SK-N-SH treated with all-trans-retinoic acid at 6 μM for 48 hours (cell line): ENCODE data around the gene KNCN.

Experiments used
- ARNTL ChIP-seq: fragments of 450-650 bp; formaldehyde crosslinking; IDR thresholded peaks from 2 replicates; pipeline ENCODE4 v1.5.0; 2020; ENCODE audit warnings: low read depth, mild to moderate bottlenecking, moderate library complexity, borderline replicate concordance
- ISL1 ChIP-seq: fragments of 250-450 bp; sonication (Bioruptor Pico); IDR thresholded peaks from 2 replicates; pipeline ENCODE4 v2.1.2; 2022; ENCODE audit warnings: mild to moderate bottlenecking, moderate library complexity
- OSR1 ChIP-seq: fragments of 250-450 bp; sonication (Bioruptor Pico); IDR thresholded peaks from 2 replicates; pipeline ENCODE4 v1.8.0; 2022; ENCODE audit warnings: moderate library complexity, mild to moderate bottlenecking, inconsistent platforms
- RARB ChIP-seq: fragments of 250-450 bp; sonication (Bioruptor Pico); IDR thresholded peaks from 2 replicates; pipeline ENCODE4 v1.8.0; 2021; ENCODE audit warnings: mild to moderate bottlenecking, moderate library complexity
- SNAI2 ChIP-seq: fragments of 250-450 bp; sonication (Bioruptor Pico); IDR thresholded peaks from 2 replicates; pipeline ENCODE4 v1.5.0; 2020; ENCODE audit warnings: mild to moderate bottlenecking, moderate library complexity
- TCF4 ChIP-seq: fragments of 250-450 bp; sonication (Bioruptor Pico); IDR thresholded peaks from 2 replicates; pipeline ENCODE4 v1.8.0; 2021; ENCODE audit warnings: mild to moderate bottlenecking, moderate library complexity, borderline replicate concordance
- ZC3H10 ChIP-seq: fragments of 250-450 bp; sonication (Bioruptor Pico); IDR thresholded peaks from 2 replicates; pipeline ENCODE4 v1.5.1; 2021; ENCODE audit warnings: mild to moderate bottlenecking, moderate library complexity
- ZFP30 ChIP-seq: fragments of 450-650 bp; formaldehyde crosslinking; IDR thresholded peaks from 2 replicates; pipeline ENCODE4 v1.5.0; 2022; ENCODE audit warnings: mild to moderate bottlenecking, moderate library complexity
- ZNF8 ChIP-seq: fragments of 450-650 bp; formaldehyde crosslinking; IDR thresholded peaks from 2 replicates; pipeline ENCODE4 v1.5.0; 2020; ENCODE audit warnings: mild to moderate bottlenecking, moderate library complexity
- TF ChIP-seq, protein P1 (sequence below): fragments of 250-450 bp; sonication (Bioruptor Pico); IDR thresholded peaks from 2 replicates; pipeline ENCODE4 v1.8.0; 2020; ENCODE audit warnings: mild to moderate bottlenecking, moderate library complexity, borderline replicate concordance
- TF ChIP-seq, protein P2 (sequence below): fragments of 250-450 bp; sonication (Bioruptor Pico); IDR thresholded peaks from 2 replicates; pipeline ENCODE4 v1.5.1; 2021; ENCODE audit warnings: mild to moderate bottlenecking, moderate library complexity
- TF ChIP-seq, protein P3 (sequence below): fragments of 250-450 bp; sonication (Bioruptor Pico); IDR thresholded peaks from 2 replicates; pipeline ENCODE4 v1.5.1; 2020; ENCODE audit warnings: low read depth, mild to moderate bottlenecking, moderate library complexity

DNA sequence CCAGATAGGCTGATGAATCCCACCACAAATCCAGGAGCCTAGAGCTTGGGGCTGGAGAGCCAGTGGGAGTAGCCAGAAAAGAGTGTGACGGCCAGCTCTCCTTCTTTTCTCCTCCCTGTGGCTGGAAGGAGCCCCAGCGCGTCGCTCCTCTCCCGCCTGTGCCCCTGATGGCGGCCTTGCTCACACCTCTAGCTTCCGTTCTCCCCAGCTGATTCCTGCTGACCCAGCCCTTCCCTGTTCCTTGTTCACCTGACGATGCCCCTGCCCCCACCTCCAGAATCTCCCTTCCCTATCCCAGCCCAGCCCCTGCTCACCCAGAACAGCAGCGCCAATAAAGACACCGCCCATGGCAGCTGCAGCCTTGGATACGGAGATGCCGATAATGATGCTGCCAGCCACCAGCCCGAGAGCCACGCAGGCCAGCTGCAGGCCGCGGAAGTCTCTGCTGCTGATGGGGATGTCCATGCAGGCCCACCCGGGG, 656 bp downstream of the KNCN start:
- TF ChIP-seq ZFP30 (no peak), ARNTL (CRISPR knock-in tag) (no peak), RARB (CRISPR knock-in tag) (no peak), OSR1 (no peak), TCF4 (CRISPR knock-in tag) (no peak), ZC3H10 (CRISPR knock-in tag) (no peak), SNAI2 (CRISPR knock-in tag) (no peak), ZNF8 (CRISPR knock-in tag) (no peak), ISL1 (CRISPR knock-in tag) (no peak)
- TF ChIP-seq, protein P1, sequence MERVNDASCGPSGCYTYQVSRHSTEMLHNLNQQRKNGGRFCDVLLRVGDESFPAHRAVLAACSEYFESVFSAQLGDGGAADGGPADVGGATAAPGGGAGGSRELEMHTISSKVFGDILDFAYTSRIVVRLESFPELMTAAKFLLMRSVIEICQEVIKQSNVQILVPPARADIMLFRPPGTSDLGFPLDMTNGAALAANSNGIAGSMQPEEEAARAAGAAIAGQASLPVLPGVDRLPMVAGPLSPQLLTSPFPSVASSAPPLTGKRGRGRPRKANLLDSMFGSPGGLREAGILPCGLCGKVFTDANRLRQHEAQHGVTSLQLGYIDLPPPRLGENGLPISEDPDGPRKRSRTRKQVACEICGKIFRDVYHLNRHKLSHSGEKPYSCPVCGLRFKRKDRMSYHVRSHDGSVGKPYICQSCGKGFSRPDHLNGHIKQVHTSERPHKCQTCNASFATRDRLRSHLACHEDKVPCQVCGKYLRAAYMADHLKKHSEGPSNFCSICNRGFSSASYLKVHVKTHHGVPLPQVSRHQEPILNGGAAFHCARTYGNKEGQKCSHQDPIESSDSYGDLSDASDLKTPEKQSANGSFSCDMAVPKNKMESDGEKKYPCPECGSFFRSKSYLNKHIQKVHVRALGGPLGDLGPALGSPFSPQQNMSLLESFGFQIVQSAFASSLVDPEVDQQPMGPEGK (CRISPR knock-in tag) = no peak
- TF ChIP-seq, protein P2, sequence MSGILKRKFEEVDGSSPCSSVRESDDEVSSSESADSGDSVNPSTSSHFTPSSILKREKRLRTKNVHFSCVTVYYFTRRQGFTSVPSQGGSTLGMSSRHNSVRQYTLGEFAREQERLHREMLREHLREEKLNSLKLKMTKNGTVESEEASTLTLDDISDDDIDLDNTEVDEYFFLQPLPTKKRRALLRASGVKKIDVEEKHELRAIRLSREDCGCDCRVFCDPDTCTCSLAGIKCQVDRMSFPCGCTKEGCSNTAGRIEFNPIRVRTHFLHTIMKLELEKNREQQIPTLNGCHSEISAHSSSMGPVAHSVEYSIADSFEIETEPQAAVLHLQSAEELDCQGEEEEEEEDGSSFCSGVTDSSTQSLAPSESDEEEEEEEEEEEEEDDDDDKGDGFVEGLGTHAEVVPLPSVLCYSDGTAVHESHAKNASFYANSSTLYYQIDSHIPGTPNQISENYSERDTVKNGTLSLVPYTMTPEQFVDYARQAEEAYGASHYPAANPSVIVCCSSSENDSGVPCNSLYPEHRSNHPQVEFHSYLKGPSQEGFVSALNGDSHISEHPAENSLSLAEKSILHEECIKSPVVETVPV (CRISPR knock-in tag) = no peak
- TF ChIP-seq, protein P3, sequence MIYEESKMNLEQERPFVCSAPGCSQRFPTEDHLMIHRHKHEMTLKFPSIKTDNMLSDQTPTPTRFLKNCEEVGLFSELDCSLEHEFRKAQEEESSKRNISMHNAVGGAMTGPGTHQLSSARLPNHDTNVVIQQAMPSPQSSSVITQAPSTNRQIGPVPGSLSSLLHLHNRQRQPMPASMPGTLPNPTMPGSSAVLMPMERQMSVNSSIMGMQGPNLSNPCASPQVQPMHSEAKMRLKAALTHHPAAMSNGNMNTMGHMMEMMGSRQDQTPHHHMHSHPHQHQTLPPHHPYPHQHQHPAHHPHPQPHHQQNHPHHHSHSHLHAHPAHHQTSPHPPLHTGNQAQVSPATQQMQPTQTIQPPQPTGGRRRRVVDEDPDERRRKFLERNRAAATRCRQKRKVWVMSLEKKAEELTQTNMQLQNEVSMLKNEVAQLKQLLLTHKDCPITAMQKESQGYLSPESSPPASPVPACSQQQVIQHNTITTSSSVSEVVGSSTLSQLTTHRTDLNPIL (CRISPR knock-in tag) = no peak
